Ishikawa (cell line): ENCODE results near the gene ARFGEF3.

Experiments used
- CEBPB ChIP-seq: IDR thresholded peaks from 2 replicates; pipeline ENCODE4 v1.6.1; 2012
- CREB1 ChIP-seq: IDR thresholded peaks from 2 replicates; pipeline ENCODE4 v1.6.1; 2012; ENCODE audit warnings: low read depth
- EGR1 ChIP-seq: IDR thresholded peaks from 2 replicates; pipeline ENCODE4 v1.6.1; 2012
- EP300 ChIP-seq: IDR thresholded peaks from 2 replicates; pipeline ENCODE4 v1.6.1; 2012; ENCODE audit warnings: borderline replicate concordance
- FOXM1 ChIP-seq: IDR thresholded peaks from 2 replicates; pipeline ENCODE4 v1.6.1; 2012; ENCODE audit warnings: low read depth, borderline replicate concordance
- NFIC ChIP-seq: IDR thresholded peaks from 2 replicates; pipeline ENCODE4 v1.6.1; 2012
- RAD21 ChIP-seq: IDR thresholded peaks from 2 replicates; pipeline ENCODE4 v1.6.1; 2012; ENCODE audit warnings: low read depth
- REST ChIP-seq: IDR thresholded peaks from 2 replicates; pipeline ENCODE4 v1.6.1; 2012; ENCODE audit warnings: low read depth, mild to moderate bottlenecking
- TAF1 ChIP-seq: IDR thresholded peaks from 2 replicates; pipeline ENCODE4 v1.6.1; 2012; ENCODE audit warnings: low read depth, mild to moderate bottlenecking
- TCF12 ChIP-seq: IDR thresholded peaks from 2 replicates; pipeline ENCODE4 v1.6.1; 2012; ENCODE audit warnings: low read depth
- TEAD4 ChIP-seq: IDR thresholded peaks from 2 replicates; pipeline ENCODE4 v1.6.1; 2012
- USF1 ChIP-seq: IDR thresholded peaks from 2 replicates; pipeline ENCODE4 v1.6.1; 2012
- YY1 ChIP-seq: IDR thresholded peaks from 2 replicates; pipeline ENCODE4 v1.6.1; 2012; ENCODE audit warnings: low read depth
- ZBTB7A ChIP-seq: IDR thresholded peaks from 2 replicates; pipeline ENCODE4 v1.6.1; 2012; ENCODE audit warnings: low read depth
- TF ChIP-seq, protein P1 (sequence below): IDR thresholded peaks from 2 replicates; pipeline ENCODE4 v1.6.1; 2012

The ARFGEF3 gene

GRCh38 chr6:138227316-138227781 is 65.6 kb downstream of the ARFGEF3 start:
- TF ChIP-seq, protein P1, sequence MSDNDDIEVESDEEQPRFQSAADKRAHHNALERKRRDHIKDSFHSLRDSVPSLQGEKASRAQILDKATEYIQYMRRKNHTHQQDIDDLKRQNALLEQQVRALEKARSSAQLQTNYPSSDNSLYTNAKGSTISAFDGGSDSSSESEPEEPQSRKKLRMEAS = no peak
- TF ChIP-seq TCF12 (no peak), USF1 (no peak), REST (no peak), FOXM1 (no peak), EP300 (no peak), RAD21 (no peak), EGR1 (no peak), TAF1 (no peak), CREB1 (no peak), ZBTB7A (no peak)

DNA sequence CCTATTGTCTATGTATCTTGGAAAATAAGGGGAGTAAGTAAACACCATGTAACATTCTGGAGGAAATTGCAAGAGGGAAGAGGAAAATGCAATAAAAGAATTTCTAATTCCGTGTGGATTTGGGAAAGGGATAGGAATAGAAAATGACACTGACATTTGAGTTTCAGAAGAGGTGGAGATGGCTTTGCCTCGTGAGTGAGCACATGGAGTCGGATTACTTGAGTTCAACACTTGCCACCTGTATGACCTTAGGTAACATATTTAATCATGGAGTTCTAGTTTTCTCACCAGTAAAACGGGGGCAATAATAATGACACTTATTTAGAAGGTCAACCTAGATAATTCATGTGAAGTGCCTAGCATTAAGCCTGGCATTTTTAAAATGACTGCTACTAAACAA is 67.3 kb downstream of the ARFGEF3 start:
- TF ChIP-seq EP300 = no peak
- TF ChIP-seq CREB1 = no peak
- no peak for TF ChIP-seq ZBTB7A
- TF ChIP-seq NFIC = no peak
- TF ChIP-seq CEBPB = no peak
- TF ChIP-seq TAF1 = no peak
- no peak for TF ChIP-seq REST
- no peak for TF ChIP-seq RAD21
- TF ChIP-seq FOXM1 = no peak

GRCh38 chr6:138229663-138230179 is 68.0 kb downstream of the ARFGEF3 start:
- TF ChIP-seq, protein P1 = no peak

DNA sequence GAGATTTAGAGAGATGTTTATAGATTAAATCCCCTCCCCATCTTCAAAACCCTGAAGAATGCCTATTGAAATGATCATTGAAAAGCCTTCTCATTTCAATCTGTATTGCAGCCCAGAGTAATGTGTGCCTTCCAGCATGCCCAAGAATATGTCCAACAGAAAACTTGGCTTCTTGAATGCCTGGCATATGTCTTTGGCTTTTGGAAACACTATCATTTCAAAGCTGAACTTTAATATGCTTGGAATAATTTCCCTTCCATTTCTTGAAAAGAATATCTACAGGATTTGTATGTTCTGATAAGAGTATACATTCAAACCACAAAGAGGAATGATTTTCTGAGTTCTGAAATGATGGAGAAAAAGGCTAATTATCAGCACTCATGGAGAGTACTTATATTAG is 68.5 kb downstream of the ARFGEF3 start:
- TF ChIP-seq CREB1 (no peak), USF1 (no peak), TAF1 (no peak), FOXM1 (no peak), CEBPB (no peak), TCF12 (no peak), RAD21 (no peak), EGR1 (no peak), REST (no peak), EP300 (no peak), NFIC (no peak)
- TF ChIP-seq, protein P1 = no peak

- TF ChIP-seq TEAD4 (no peak), ZBTB7A (no peak), TAF1 (no peak), RAD21 (no peak), EGR1 (no peak), CREB1 (no peak), CEBPB (no peak), NFIC (no peak), TCF12 (no peak), FOXM1 (no peak), YY1 (no peak), REST (no peak), EP300 (no peak), USF1 (no peak)
- TF ChIP-seq, protein P1 = no peak
Observed at GRCh38 chr6:138230759-138231380, 69.1 kb downstream of the ARFGEF3 start.
